Lung (tissue), 12 donors: ENCODE results near the gene ARPP21. TPM values are rescaled to one million over a fixed set of nuclear protein-coding genes. Genes with fewer than 3 reads are reported as not detected.

ENCODE experiments used
- ATAC-seq: fragments of 200-7000 bp; cut with Tn5 transposase; one replicate; pipeline ENCODE4 v1.9.1; 2020; ENCODE audit warnings: moderate number of reproducible peaks; ENCODE audit not compliant: insufficient read depth, low FRiP score
- DNase-seq, 3 donors: peaks; one replicate each; pipeline ENCODE4 v3.0.0-alpha.2; 2013 to 2017
- H3K27ac ChIP-seq, 2 donors: one replicate each; pipeline ENCODE4 v1.5.1; 2013; ENCODE audit warnings: mild to moderate bottlenecking in 2 of 2, moderate library complexity in 2 of 2, control low read depth in 1 of 2, inconsistent platforms in 1 of 2, low read depth in 1 of 2, low read length in 1 of 2
- H3K27me3 ChIP-seq, 3 donors: one replicate each; pipeline ENCODE4 v1.5.1; 2013; ENCODE audit warnings: low read length in 2 of 3; ENCODE audit not compliant: control insufficient read depth in 3 of 3, insufficient read depth in 3 of 3
- H3K36me3 ChIP-seq, 4 donors: one replicate each; pipeline ENCODE4 v1.5.1; 2013; ENCODE audit warnings: low read length in 4 of 4, mild to moderate bottlenecking in 1 of 4, moderate library complexity in 1 of 4; ENCODE audit not compliant: control insufficient read depth in 4 of 4, insufficient read depth in 4 of 4
- H3K4me1 ChIP-seq, 5 donors: one replicate each; pipeline ENCODE4 v1.5.1; 2013; ENCODE audit warnings: low read length in 5 of 5, mild to moderate bottlenecking in 2 of 5, moderate library complexity in 1 of 5; ENCODE audit not compliant: control insufficient read depth in 5 of 5, insufficient read depth in 5 of 5
- H3K4me3 ChIP-seq: one replicate; pipeline ENCODE4 v1.5.1; 2013; ENCODE audit warnings: mild to moderate bottlenecking, control low read depth, moderate library complexity
- H3K9ac ChIP-seq, 2 donors: one replicate each; pipeline ENCODE4 v1.5.1; 2013; ENCODE audit warnings: low read length in 2 of 2, control low read depth in 1 of 2; ENCODE audit not compliant: insufficient read depth in 1 of 2
- H3K9me3 ChIP-seq, 4 donors: one replicate each; pipeline ENCODE4 v1.5.1; 2013; ENCODE audit warnings: low read length in 3 of 4, mild to moderate bottlenecking in 1 of 4, moderate library complexity in 1 of 4; ENCODE audit not compliant: control insufficient read depth in 4 of 4, insufficient read depth in 3 of 4
- WGBS, 2 donors: extraction: QIAGEN DNeasy Blood & Tissue Kit; methylation state at CpG; one replicate each; pipeline ENCODE4 v1.1.7; 2013; 5-methylcytosine and 5-hydroxymethylcytosine counted together
- polyA plus RNA-seq, 2 donors: library from polyadenylated mRNA; stranded (reverse); fragments of 200-250 nt; gene quantifications; one replicate each; pipeline ENCODE4 v1.2.1, GENCODE V29; 2013
- total RNA-seq, 2 donors: library from RNA; depleted of rRNA in 1 of 2; stranded (reverse); fragments of >200 nt in 1 of 2; gene quantifications; one replicate each; pipeline ENCODE4 v1.2.1, GENCODE V29; 2014 to 2021
- TF ChIP-seq, protein P1 (sequence below): IDR thresholded peaks from 2 replicates; pipeline ENCODE4 v1.5.1; 2012; ENCODE audit warnings: mild to moderate bottlenecking; ENCODE audit errors: control extremely low read depth, extremely low read depth
- donor health status: control.
- donor health status: control.
- donor health status: Bipolar disorder and iron deficiency.
- donor health status: healthy.
- donor health status: DM: yes; HTN: yes; CAD: no.

Gene ARPP21
- total and polyA plus RNA-seq, 4 donors = 0.71 TPM; not detected in 3

DNA sequence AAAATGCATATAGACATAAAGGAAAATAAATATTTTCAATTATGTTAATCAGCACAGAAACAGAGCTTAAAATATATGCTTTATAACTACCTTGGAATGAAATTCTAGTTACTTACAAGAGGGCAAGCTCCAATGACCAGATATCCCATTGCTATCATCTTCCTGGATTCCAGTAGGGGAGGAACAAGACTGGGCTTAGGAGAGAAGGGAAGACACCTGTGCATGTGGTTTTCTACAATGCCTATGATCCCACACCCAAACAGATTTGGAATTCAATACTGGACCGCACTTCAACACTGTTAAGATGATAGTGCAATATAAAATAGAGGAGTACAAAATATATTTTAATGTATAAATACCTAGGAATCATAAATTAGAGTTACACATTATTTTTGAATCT lies 79.6 kb downstream of the ARPP21 start:
- no peaks in the 10 kb centered on the region for H3K36me3 ChIP-seq
- no peak overlapping the region for H3K27ac ChIP-seq
- TF ChIP-seq, protein P1, sequence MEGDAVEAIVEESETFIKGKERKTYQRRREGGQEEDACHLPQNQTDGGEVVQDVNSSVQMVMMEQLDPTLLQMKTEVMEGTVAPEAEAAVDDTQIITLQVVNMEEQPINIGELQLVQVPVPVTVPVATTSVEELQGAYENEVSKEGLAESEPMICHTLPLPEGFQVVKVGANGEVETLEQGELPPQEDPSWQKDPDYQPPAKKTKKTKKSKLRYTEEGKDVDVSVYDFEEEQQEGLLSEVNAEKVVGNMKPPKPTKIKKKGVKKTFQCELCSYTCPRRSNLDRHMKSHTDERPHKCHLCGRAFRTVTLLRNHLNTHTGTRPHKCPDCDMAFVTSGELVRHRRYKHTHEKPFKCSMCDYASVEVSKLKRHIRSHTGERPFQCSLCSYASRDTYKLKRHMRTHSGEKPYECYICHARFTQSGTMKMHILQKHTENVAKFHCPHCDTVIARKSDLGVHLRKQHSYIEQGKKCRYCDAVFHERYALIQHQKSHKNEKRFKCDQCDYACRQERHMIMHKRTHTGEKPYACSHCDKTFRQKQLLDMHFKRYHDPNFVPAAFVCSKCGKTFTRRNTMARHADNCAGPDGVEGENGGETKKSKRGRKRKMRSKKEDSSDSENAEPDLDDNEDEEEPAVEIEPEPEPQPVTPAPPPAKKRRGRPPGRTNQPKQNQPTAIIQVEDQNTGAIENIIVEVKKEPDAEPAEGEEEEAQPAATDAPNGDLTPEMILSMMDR = no peak
- no peak overlapping the region for H3K4me3 ChIP-seq
- DNase-seq = no peak
- H3K27me3 ChIP-seq = peaks cover 0 to 43% (median 0%) of the 10 kb centered on the region in 3 donors
- H3K4me1 ChIP-seq = no peaks in the 10 kb centered on the region
- no peaks in the 10 kb centered on the region for H3K9me3 ChIP-seq
- ATAC-seq = no peak
- WGBS, 2 donors = 90 to 97% methylated on average over 1 of the region's 1 CpG
- H3K9ac ChIP-seq = no peak overlapping the region

DNA sequence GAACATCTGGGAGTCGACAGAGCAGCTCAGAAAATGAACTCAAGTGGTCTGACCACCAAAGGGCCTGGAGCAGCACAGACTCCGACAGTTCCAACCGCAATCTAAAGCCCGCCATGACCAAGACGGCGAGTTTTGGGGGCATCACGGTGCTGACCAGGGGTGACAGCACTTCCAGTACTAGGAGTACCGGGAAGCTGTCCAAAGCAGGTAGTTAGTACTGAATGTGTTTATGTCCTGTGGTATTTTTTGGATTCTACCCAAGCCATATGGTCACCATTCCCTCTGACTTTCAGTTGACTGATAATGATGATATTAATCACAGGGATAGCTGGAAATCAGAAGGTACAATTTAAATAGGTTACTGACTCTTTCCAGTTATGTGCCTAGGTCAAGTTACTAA lies 82.3 kb downstream of the ARPP21 start:
- H3K9ac ChIP-seq = no peak overlapping the region
- no peak overlapping the region for H3K27ac ChIP-seq
- no peak for ATAC-seq
- TF ChIP-seq, protein P1 = no peak
- peaks cover 0 to 43% (median 0%) of the 10 kb centered on the region in 3 donors for H3K27me3 ChIP-seq
- no peaks in the 10 kb centered on the region for H3K36me3 ChIP-seq
- no peak overlapping the region for H3K4me3 ChIP-seq
- 84 to 90% methylated on average over 8 of the region's 8 CpGs for WGBS, 2 donors
- no peaks in the 10 kb centered on the region for H3K4me1 ChIP-seq
- no peak for DNase-seq
- H3K9me3 ChIP-seq = no peaks in the 10 kb centered on the region

DNA sequence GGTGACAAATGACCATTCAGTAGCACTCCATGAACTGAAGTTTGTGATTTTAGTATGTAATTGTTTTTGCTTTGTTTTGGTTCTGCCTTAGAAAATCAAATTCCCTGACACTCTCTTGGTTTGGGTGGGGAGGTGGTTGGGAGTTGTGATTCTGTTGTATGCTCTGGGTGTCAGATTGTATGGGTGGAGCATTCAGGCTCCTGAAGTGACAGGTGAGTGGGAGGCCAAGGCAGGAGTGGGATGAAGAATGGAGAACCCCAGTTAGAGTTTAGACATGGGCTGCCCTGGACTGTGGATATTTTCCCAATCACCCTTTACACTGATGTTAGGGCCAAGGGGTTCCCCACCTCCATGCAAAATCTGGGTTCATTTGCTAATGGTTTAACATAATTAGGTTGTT lies 83.6 kb downstream of the ARPP21 start:
- Histone ChIP-seq H3K4me3 (no peak overlapping the region), H3K36me3 (no peaks in the 10 kb centered on the region), H3K9me3 (no peaks in the 10 kb centered on the region), H3K9ac (no peak overlapping the region), H3K27ac (no peak overlapping the region), H3K4me1 (no peaks in the 10 kb centered on the region), H3K27me3 (peaks cover 0 to 46% (median 0%) of the 10 kb centered on the region in 3 donors)
- ATAC-seq = no peak
- TF ChIP-seq, protein P1 = no peak
- no peak for DNase-seq

- no peaks in the 10 kb centered on the region for H3K4me1 ChIP-seq
- H3K27me3 ChIP-seq = peaks cover 0 to 43% (median 0%) of the 10 kb centered on the region in 3 donors
- no peak overlapping the region for H3K9ac ChIP-seq
- no peak overlapping the region for H3K27ac ChIP-seq
- H3K9me3 ChIP-seq = no peaks in the 10 kb centered on the region
- H3K36me3 ChIP-seq = no peaks in the 10 kb centered on the region
- DNase-seq = peak in 2 of 3 donors; percentile 31 to 47
- TF ChIP-seq, protein P1 = no peak
- ATAC-seq = peak; percentile 37
- no peak overlapping the region for H3K4me3 ChIP-seq
These were observed 84.3 kb downstream of the ARPP21 start for GRCh38 chr3:35723480-35724097.
